GM11168 (cell line): Measurements from ENCODE around the gene TMEM235.
"Not testable (repeated sequence)": the region's sequence is repeated elsewhere in the genome, so short reads cannot be mapped to it uniquely, and the experiment has no call there.

Experiments
- in situ Hi-C: fragments of 300-500 bp; cut with MboI; formaldehyde crosslinking; loops from one replicate; pipeline ENCODE4 v1.12.0; 2022; ENCODE audit warnings: low sequenced_read_pairs; ENCODE audit not compliant: unreplicated experiment

TMEM235 gene

GRCh38 chr17:78252701-78253635 lies 21.5 kb downstream of the TMEM235 start:
- in situ Hi-C loops = no loop called here

DNA sequence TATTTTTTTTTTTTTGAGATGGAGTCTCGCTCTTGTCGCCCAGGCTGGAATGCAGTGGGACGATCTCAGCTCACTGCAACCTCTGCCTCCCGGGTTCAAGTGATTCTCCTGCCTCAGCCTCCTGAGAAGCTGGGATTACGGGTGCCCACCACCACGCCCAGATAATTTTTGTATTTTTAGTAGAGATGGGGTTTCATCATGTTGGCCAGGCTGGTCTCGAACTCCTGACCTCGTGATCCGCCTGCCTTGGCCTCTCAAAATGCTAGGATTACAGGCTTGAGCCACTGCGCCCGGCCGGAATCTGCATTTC lies 22.2 kb downstream of the TMEM235 start:
- in situ Hi-C loops = not testable (repeated sequence)

- in situ Hi-C loops = no loop called here
These were observed 22.7 kb downstream of the TMEM235 start for GRCh38 chr17:78253946-78254672.

DNA sequence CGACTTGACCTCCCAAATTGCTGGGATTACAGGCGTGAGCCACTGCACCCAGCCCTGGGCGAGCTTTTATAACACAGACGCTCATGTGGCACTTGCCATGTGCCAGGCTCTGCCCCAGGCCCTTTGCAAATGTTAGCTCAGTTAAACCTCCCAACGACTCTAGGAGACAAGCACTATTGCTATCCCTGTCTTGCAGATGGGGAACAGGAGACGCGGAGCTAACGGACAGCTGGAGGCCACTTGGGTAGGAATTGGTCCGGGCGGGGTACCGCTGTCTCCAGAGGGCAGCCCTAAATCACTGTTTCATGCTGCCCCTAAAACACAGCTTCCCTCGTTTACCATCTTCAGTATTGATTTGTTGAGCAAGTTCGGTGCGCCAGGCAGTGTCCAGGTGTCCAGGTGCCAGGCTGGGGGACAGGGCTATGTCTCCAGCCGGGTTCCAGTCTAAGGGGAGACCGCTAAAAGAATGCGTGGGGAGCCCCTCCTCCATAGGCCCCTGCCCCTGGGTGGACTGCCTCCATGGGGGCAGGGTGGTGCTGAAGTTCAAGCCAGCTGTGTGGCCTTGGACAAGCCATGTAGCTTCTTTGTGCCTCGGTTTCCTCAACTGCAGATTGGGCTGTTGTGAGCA lies 23.7 kb downstream of the TMEM235 start:
- in situ Hi-C loops = no loop called here

GRCh38 chr17:78255953-78256706 lies 24.7 kb downstream of the TMEM235 start:
- in situ Hi-C loops = no loop called here

DNA sequence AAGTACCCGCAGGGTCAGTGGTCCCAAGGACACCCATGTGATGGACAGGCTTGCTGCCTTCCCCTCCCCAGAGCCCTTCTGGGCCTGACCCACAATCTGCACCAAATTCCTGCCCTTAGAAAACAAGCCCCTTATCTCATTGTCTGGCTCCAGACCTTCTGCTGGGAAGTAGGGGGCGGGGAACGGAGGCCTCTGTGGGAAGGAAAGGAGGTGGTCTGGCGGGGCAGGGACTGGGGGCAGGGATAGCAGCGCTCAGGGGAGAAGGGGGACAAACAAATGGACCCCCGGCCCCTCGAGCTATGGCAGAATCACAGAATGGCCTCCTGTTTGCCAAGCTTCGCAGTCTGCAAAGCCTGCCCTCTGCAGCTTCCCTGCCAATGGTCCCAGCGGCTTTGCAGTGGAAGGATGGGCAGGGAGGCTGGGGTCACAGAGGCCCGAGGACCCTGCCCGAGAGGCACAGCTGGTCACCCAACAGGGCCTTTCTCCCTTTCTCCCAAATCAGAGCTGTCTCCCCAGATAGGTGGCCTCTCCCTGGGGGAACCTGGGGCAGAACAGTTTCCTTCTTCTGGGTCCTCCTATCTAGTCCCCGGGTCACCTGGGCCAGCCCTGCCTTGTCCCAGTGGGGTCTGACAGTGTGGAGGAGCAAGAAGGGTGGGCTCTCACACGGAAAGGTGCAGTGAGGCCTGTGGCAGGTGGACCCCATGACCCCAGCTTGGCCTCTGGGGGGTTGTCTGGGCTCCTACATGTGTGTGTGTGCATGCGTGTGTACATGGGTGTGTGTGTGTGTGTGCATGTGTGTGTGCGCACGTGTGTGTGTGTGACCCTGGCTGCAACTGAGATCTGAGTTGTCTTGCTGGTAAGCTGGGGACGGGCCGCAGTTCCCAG lies 25.5 kb downstream of the TMEM235 start:
- in situ Hi-C loops = no loop called here

GRCh38 chr17:78257810-78258322 lies 26.4 kb downstream of the TMEM235 start:
- in situ Hi-C loops = no loop called here

DNA sequence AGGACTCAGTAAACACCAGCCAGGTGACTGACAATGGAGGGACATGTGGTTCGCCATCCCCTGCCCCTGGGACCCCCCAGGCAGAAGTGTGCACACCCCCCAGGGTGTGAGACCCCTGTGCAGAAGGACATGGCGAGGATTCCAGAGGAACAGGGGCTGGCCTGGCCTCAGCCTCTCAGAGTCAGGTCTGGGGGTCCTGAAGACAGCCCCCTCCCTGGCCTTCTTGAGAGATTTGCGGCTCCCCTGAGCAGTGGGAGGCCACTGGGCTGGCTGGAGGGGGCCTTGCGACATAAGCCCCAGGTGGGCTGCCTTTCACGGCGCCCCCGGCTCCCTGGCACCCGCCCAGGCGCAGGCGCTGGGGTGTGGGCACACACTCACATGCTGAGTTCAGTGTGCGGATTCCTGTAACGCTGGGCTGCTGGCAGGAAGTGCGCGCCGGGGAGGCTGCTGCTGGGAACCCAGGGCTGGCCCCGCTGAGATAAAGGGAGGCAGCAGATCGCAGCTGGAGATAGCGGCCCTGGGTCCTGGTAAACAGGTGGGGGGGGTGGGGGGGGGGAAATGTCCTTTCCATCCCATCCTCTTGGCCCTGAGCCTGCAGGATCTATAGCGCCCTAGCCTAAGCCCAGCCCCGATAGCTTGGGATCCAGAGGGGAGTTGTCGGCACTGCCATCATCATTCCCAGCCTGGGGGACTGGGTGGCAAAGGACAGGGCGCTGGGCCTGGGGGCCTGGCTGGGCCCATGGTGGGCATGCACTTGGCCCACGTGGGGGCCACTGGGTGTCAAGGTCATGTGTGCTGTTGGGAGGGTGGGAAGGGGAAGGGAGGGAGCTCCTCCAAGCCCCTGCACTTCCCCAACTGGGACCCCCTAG lies 27.1 kb downstream of the TMEM235 start:
- in situ Hi-C loops = no loop called here

GRCh38 chr17:78259192-78259554 lies 27.7 kb downstream of the TMEM235 start:
- in situ Hi-C loops = no loop called here

- in situ Hi-C loops = no loop called here
These were observed 31.8 kb downstream of the TMEM235 start for GRCh38 chr17:78263063-78263735.

- in situ Hi-C loops = no loop called here
These were observed 32.4 kb downstream of the TMEM235 start for GRCh38 chr17:78263736-78264340.

DNA sequence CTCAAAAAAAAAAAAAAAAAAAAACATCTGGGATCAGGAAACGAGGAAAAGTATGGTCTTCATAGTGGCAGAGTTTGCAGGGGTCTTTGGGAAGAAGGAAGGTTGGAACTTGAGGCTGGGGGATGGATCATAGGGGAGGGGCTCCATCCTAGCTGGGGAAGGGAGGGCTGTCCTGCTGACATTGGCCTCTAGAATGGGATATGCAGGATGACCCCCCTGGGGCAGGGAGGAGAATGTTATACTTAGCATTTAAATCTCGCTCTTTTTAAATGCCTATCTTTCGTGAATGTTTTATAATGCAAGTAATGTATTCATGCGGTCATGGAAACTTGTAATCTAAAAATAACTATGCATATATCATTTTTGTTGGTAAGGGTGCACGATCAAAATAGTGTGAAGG lies 33.2 kb downstream of the TMEM235 start:
- in situ Hi-C loops = no loop called here

DNA sequence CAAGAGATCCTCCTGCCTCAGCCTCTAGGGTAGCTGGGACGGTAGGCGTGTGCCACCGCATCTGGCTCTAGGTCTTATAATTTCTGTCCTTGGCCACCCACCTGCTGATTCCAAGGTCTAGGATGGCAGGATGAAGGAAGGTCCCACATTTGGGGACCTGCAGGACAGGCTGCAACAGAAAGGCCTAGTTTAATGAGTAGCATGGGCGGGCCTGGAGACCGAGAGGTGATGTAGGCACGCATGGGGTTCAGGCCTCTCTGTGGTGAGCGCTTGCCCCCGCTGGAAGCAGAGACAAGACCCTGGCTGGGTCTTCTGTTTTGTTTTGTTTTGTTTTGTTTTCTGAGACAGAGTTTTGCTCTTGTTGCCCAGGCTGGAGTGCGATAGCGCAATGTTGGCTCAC lies 33.7 kb downstream of the TMEM235 start:
- in situ Hi-C loops = no loop called here

DNA sequence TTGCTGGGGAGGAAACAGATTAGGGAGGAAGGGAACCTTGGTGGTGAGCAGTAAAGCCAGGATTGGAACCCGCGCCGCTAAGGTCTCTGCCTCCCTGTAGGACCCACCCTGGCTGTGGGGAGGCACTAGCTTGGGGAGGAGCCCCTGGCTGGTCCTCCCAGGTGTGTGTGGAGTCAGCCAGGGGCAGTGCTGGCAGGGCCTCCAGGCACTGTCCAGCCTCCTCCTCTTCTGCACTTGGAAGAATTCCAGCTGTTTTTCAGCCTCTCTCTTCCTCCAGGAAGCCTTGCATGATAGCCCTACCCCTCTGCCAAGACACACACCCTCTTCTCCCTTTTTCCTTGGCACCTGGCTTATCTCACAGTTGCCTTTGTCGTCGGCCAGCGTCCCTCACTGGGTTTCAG lies 34.8 kb downstream of the TMEM235 start:
- in situ Hi-C loops = no loop called here

- in situ Hi-C loops = no loop called here
These were observed 35.3 kb downstream of the TMEM235 start for GRCh38 chr17:78266771-78267170.

- in situ Hi-C loops = no loop called here
These were observed 36.0 kb downstream of the TMEM235 start for GRCh38 chr17:78267253-78268073.
